ENCODE measurements around the gene LCN9.
"Not testable (repeated sequence)": the region's sequence is repeated elsewhere in the genome, so short reads cannot be mapped to it uniquely, and the experiment has no call there.

LCN9 gene

GRCh38 chr9:135671591-135672041 is 8.5 kb downstream of the LCN9 start:
- H3K27me3 ChIP-seq (ENCODE audit: control insufficient read depth in 2 of 2, insufficient read depth in 2 of 2, low read length in 2 of 2): no peaks in the 10 kb centered on the region
- H3K27ac ChIP-seq (ENCODE audit: low read depth in 2 of 2, low read length in 2 of 2): no peak overlapping the region
- no peak overlapping the region for H3K9ac ChIP-seq (ENCODE audit: low read depth in 1 of 2, low read length in 2 of 2)
- no peaks in the 10 kb centered on the region for H3K36me3 ChIP-seq (ENCODE audit: control insufficient read depth in 2 of 2, insufficient read depth in 2 of 2, low read length in 2 of 2)
- no peak overlapping the region for H3K4me3 ChIP-seq (ENCODE audit: low read length in 2 of 2)
- no peaks in the 10 kb centered on the region for H3K4me1 ChIP-seq (ENCODE audit: control insufficient read depth in 2 of 2, insufficient read depth in 2 of 2, low read length in 2 of 2)
- H3K9me3 ChIP-seq (ENCODE audit: control insufficient read depth in 2 of 2, low read length in 2 of 2): no peaks in the 10 kb centered on the region

- H3K4me1 ChIP-seq (ENCODE audit: control insufficient read depth in 2 of 2, insufficient read depth in 2 of 2, low read length in 2 of 2); H3K9me3 ChIP-seq (ENCODE audit: control insufficient read depth in 2 of 2, low read length in 2 of 2); H3K9ac ChIP-seq (ENCODE audit: low read depth in 1 of 2, low read length in 2 of 2); H3K27ac ChIP-seq (ENCODE audit: low read depth in 2 of 2, low read length in 2 of 2); H3K27me3 ChIP-seq (ENCODE audit: control insufficient read depth in 2 of 2, insufficient read depth in 2 of 2, low read length in 2 of 2); H3K36me3 ChIP-seq (ENCODE audit: control insufficient read depth in 2 of 2, insufficient read depth in 2 of 2, low read length in 2 of 2); H3K4me3 ChIP-seq (ENCODE audit: low read length in 2 of 2): not testable (repeated sequence)
These were observed 9.7 kb downstream of the LCN9 start for GRCh38 chr9:135672786-135673185.

- H3K4me3 ChIP-seq (ENCODE audit: low read length in 2 of 2): no peak overlapping the region
- H3K27me3 ChIP-seq (ENCODE audit: control insufficient read depth in 2 of 2, insufficient read depth in 2 of 2, low read length in 2 of 2): no peaks in the 10 kb centered on the region
- H3K36me3 ChIP-seq (ENCODE audit: control insufficient read depth in 2 of 2, insufficient read depth in 2 of 2, low read length in 2 of 2): no peaks in the 10 kb centered on the region
- no peaks in the 10 kb centered on the region for H3K9me3 ChIP-seq (ENCODE audit: control insufficient read depth in 2 of 2, low read length in 2 of 2)
- H3K27ac ChIP-seq (ENCODE audit: low read depth in 2 of 2, low read length in 2 of 2): no peak overlapping the region
- H3K4me1 ChIP-seq (ENCODE audit: control insufficient read depth in 2 of 2, insufficient read depth in 2 of 2, low read length in 2 of 2): no peaks in the 10 kb centered on the region
- H3K9ac ChIP-seq (ENCODE audit: low read depth in 1 of 2, low read length in 2 of 2): no peak overlapping the region
These were observed 10.8 kb downstream of the LCN9 start for GRCh38 chr9:135673941-135674340.

- Histone ChIP-seq H3K27ac (ENCODE audit: low read depth in 2 of 2, low read length in 2 of 2) (no peak overlapping the region), H3K4me1 (ENCODE audit: control insufficient read depth in 2 of 2, insufficient read depth in 2 of 2, low read length in 2 of 2) (no peaks in the 10 kb centered on the region), H3K9me3 (ENCODE audit: control insufficient read depth in 2 of 2, low read length in 2 of 2) (no peaks in the 10 kb centered on the region), H3K4me3 (ENCODE audit: low read length in 2 of 2) (no peak overlapping the region), H3K9ac (ENCODE audit: low read depth in 1 of 2, low read length in 2 of 2) (no peak overlapping the region), H3K36me3 (ENCODE audit: control insufficient read depth in 2 of 2, insufficient read depth in 2 of 2, low read length in 2 of 2) (no peaks in the 10 kb centered on the region), H3K27me3 (ENCODE audit: control insufficient read depth in 2 of 2, insufficient read depth in 2 of 2, low read length in 2 of 2) (no peaks in the 10 kb centered on the region)
These were observed 11.9 kb downstream of the LCN9 start for GRCh38 chr9:135674977-135675376.

- Histone ChIP-seq H3K4me1 (ENCODE audit: control insufficient read depth in 2 of 2, insufficient read depth in 2 of 2, low read length in 2 of 2) (no peaks in the 10 kb centered on the region), H3K9me3 (ENCODE audit: control insufficient read depth in 2 of 2, low read length in 2 of 2) (no peaks in the 10 kb centered on the region), H3K27me3 (ENCODE audit: control insufficient read depth in 2 of 2, insufficient read depth in 2 of 2, low read length in 2 of 2) (no peaks in the 10 kb centered on the region), H3K36me3 (ENCODE audit: control insufficient read depth in 2 of 2, insufficient read depth in 2 of 2, low read length in 2 of 2) (no peaks in the 10 kb centered on the region), H3K27ac (ENCODE audit: low read depth in 2 of 2, low read length in 2 of 2) (no peak overlapping the region), H3K4me3 (ENCODE audit: low read length in 2 of 2) (no peak overlapping the region), H3K9ac (ENCODE audit: low read depth in 1 of 2, low read length in 2 of 2) (no peak overlapping the region)
These were observed 13.8 kb downstream of the LCN9 start for GRCh38 chr9:135676891-135677290.

- H3K36me3 ChIP-seq (ENCODE audit: control insufficient read depth in 2 of 2, insufficient read depth in 2 of 2, low read length in 2 of 2): no peaks in the 10 kb centered on the region
- H3K27me3 ChIP-seq (ENCODE audit: control insufficient read depth in 2 of 2, insufficient read depth in 2 of 2, low read length in 2 of 2): no peaks in the 10 kb centered on the region
These were observed 14.6 kb downstream of the LCN9 start for GRCh38 chr9:135677641-135678168.

GRCh38 chr9:135678236-135679017 is 15.3 kb downstream of the LCN9 start:
- Histone ChIP-seq H3K4me1 (ENCODE audit: control insufficient read depth in 2 of 2, insufficient read depth in 2 of 2, low read length in 2 of 2) (no peaks in the 10 kb centered on the region), H3K9ac (ENCODE audit: low read depth in 1 of 2, low read length in 2 of 2) (no peak overlapping the region), H3K27me3 (ENCODE audit: control insufficient read depth in 2 of 2, insufficient read depth in 2 of 2, low read length in 2 of 2) (no peaks in the 10 kb centered on the region), H3K4me3 (ENCODE audit: low read length in 2 of 2) (no peak overlapping the region), H3K36me3 (ENCODE audit: control insufficient read depth in 2 of 2, insufficient read depth in 2 of 2, low read length in 2 of 2) (no peaks in the 10 kb centered on the region), H3K27ac (ENCODE audit: low read depth in 2 of 2, low read length in 2 of 2) (no peak overlapping the region), H3K9me3 (ENCODE audit: control insufficient read depth in 2 of 2, low read length in 2 of 2) (no peaks in the 10 kb centered on the region)

More at GRCh38 chr9:135677641-135678168, 14.6 kb downstream of the LCN9 start:
- Histone ChIP-seq H3K9me3 (ENCODE audit: control insufficient read depth in 2 of 2, low read length in 2 of 2) (no peaks in the 10 kb centered on the region), H3K9ac (ENCODE audit: low read depth in 1 of 2, low read length in 2 of 2) (no peak overlapping the region), H3K4me3 (ENCODE audit: low read length in 2 of 2) (no peak overlapping the region), H3K4me1 (ENCODE audit: control insufficient read depth in 2 of 2, insufficient read depth in 2 of 2, low read length in 2 of 2) (no peaks in the 10 kb centered on the region), H3K27ac (ENCODE audit: low read depth in 2 of 2, low read length in 2 of 2) (no peak overlapping the region)

- no peaks in the 10 kb centered on the region for H3K9me3 ChIP-seq (ENCODE audit: control insufficient read depth in 2 of 2, low read length in 2 of 2)
- no peaks in the 10 kb centered on the region for H3K36me3 ChIP-seq (ENCODE audit: control insufficient read depth in 2 of 2, insufficient read depth in 2 of 2, low read length in 2 of 2)
- no peak overlapping the region for H3K4me3 ChIP-seq (ENCODE audit: low read length in 2 of 2)
- no peaks in the 10 kb centered on the region for H3K4me1 ChIP-seq (ENCODE audit: control insufficient read depth in 2 of 2, insufficient read depth in 2 of 2, low read length in 2 of 2)
- H3K27me3 ChIP-seq (ENCODE audit: control insufficient read depth in 2 of 2, insufficient read depth in 2 of 2, low read length in 2 of 2): no peaks in the 10 kb centered on the region
- H3K9ac ChIP-seq (ENCODE audit: low read depth in 1 of 2, low read length in 2 of 2): no peak overlapping the region
- H3K27ac ChIP-seq (ENCODE audit: low read depth in 2 of 2, low read length in 2 of 2): no peak overlapping the region
These were observed 16.9 kb downstream of the LCN9 start for GRCh38 chr9:135680056-135680455.

GRCh38 chr9:135681161-135681560 is 18.1 kb downstream of the LCN9 start:
- Histone ChIP-seq H3K4me1 (ENCODE audit: control insufficient read depth in 2 of 2, insufficient read depth in 2 of 2, low read length in 2 of 2) (no peaks in the 10 kb centered on the region), H3K27me3 (ENCODE audit: control insufficient read depth in 2 of 2, insufficient read depth in 2 of 2, low read length in 2 of 2) (no peaks in the 10 kb centered on the region), H3K9ac (ENCODE audit: low read depth in 1 of 2, low read length in 2 of 2) (no peak overlapping the region), H3K4me3 (ENCODE audit: low read length in 2 of 2) (no peak overlapping the region), H3K27ac (ENCODE audit: low read depth in 2 of 2, low read length in 2 of 2) (no peak overlapping the region), H3K9me3 (ENCODE audit: control insufficient read depth in 2 of 2, low read length in 2 of 2) (no peaks in the 10 kb centered on the region), H3K36me3 (ENCODE audit: control insufficient read depth in 2 of 2, insufficient read depth in 2 of 2, low read length in 2 of 2) (no peaks in the 10 kb centered on the region)

- Histone ChIP-seq H3K27ac (ENCODE audit: low read depth in 2 of 2, low read length in 2 of 2) (no peak overlapping the region), H3K27me3 (ENCODE audit: control insufficient read depth in 2 of 2, insufficient read depth in 2 of 2, low read length in 2 of 2) (peaks cover 0 to 3% of the 10 kb centered on the region in 2 donors), H3K9me3 (ENCODE audit: control insufficient read depth in 2 of 2, low read length in 2 of 2) (no peaks in the 10 kb centered on the region), H3K36me3 (ENCODE audit: control insufficient read depth in 2 of 2, insufficient read depth in 2 of 2, low read length in 2 of 2) (no peaks in the 10 kb centered on the region), H3K4me3 (ENCODE audit: low read length in 2 of 2) (no peak overlapping the region), H3K9ac (ENCODE audit: low read depth in 1 of 2, low read length in 2 of 2) (no peak overlapping the region), H3K4me1 (ENCODE audit: control insufficient read depth in 2 of 2, insufficient read depth in 2 of 2, low read length in 2 of 2) (no peaks in the 10 kb centered on the region)
These were observed 20.4 kb downstream of the LCN9 start for GRCh38 chr9:135683401-135684034.

Measured in mucosa of rectum (tissue), 2 donors.